Measurements from ENCODE around the gene SLC22A15.

DNA sequence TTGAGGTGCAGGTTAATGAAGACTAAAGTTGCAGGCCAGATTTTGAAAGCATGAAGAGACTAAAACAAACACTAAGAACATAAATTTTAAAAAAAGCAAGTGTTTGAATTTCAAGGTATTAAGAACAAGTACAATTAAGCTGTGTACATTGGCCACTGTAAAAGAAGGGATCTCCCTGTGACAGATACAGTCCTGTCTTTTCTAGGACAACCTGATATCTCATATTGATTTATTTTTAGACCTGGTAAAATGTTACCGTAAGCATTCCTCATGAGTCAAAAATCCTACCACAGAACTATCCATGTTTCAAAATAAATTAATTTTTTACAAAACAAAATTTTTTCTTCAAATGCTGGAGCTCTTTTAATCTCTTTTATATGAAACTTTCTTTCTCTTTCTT, 39.4 kb downstream of the SLC22A15 start:
- no peak for TF ChIP-seq POLR2AphosphoS5 (IDR thresholded peaks at IDR 0.05)
- no peak for TF ChIP-seq TAF1 (IDR thresholded peaks at IDR 0.05; ENCODE audit: low read depth)
- TF ChIP-seq, protein P1, sequence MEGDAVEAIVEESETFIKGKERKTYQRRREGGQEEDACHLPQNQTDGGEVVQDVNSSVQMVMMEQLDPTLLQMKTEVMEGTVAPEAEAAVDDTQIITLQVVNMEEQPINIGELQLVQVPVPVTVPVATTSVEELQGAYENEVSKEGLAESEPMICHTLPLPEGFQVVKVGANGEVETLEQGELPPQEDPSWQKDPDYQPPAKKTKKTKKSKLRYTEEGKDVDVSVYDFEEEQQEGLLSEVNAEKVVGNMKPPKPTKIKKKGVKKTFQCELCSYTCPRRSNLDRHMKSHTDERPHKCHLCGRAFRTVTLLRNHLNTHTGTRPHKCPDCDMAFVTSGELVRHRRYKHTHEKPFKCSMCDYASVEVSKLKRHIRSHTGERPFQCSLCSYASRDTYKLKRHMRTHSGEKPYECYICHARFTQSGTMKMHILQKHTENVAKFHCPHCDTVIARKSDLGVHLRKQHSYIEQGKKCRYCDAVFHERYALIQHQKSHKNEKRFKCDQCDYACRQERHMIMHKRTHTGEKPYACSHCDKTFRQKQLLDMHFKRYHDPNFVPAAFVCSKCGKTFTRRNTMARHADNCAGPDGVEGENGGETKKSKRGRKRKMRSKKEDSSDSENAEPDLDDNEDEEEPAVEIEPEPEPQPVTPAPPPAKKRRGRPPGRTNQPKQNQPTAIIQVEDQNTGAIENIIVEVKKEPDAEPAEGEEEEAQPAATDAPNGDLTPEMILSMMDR (IDR thresholded peaks at IDR 0.05; ENCODE audit: poor library complexity, severe bottlenecking) = no peak
- TF ChIP-seq, protein P2, sequence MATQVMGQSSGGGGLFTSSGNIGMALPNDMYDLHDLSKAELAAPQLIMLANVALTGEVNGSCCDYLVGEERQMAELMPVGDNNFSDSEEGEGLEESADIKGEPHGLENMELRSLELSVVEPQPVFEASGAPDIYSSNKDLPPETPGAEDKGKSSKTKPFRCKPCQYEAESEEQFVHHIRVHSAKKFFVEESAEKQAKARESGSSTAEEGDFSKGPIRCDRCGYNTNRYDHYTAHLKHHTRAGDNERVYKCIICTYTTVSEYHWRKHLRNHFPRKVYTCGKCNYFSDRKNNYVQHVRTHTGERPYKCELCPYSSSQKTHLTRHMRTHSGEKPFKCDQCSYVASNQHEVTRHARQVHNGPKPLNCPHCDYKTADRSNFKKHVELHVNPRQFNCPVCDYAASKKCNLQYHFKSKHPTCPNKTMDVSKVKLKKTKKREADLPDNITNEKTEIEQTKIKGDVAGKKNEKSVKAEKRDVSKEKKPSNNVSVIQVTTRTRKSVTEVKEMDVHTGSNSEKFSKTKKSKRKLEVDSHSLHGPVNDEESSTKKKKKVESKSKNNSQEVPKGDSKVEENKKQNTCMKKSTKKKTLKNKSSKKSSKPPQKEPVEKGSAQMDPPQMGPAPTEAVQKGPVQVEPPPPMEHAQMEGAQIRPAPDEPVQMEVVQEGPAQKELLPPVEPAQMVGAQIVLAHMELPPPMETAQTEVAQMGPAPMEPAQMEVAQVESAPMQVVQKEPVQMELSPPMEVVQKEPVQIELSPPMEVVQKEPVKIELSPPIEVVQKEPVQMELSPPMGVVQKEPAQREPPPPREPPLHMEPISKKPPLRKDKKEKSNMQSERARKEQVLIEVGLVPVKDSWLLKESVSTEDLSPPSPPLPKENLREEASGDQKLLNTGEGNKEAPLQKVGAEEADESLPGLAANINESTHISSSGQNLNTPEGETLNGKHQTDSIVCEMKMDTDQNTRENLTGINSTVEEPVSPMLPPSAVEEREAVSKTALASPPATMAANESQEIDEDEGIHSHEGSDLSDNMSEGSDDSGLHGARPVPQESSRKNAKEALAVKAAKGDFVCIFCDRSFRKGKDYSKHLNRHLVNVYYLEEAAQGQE (IDR thresholded peaks at IDR 0.05; ENCODE audit: borderline replicate concordance) = no peak
- no peak for TF ChIP-seq EZH2 (IDR thresholded peaks at IDR 0.05; ENCODE audit: borderline replicate concordance, insufficient read depth, low read length, poor library complexity, severe bottlenecking)
